Activated CD8-positive, alpha-beta T cell treated with anti-CD3 and anti-CD28 coated beads, Interleukin-2, amount 10 ng/mL, durations not matched to agents 7 days and 5 days (primary cell): ENCODE measurements around the gene SLC28A2. TPM values are rescaled to one million over a fixed set of nuclear protein-coding genes. Genes with fewer than 3 reads are reported as not detected.

ENCODE experiments used
- ATAC-seq: fragments of 150-1000 bp; cut with Tn5 transposase; one replicate; pipeline ENCODE4 v1.10.0; 2021; ENCODE audit warnings: moderate library complexity
- CTCF ChIA-PET: fragments of 350-600 bp; sonication (Branson Sonifier 250); formaldehyde crosslinking; loops from one replicate; lab custom pipeline; 2021; ENCODE audit warnings: antibody characterized with exemption; lab: Charles Lee
- POLR2A ChIA-PET: fragments of 350-600 bp; sonication (Branson Sonifier 250); formaldehyde crosslinking; loops from one replicate; lab custom pipeline; 2021; ENCODE audit warnings: antibody characterized with exemption; lab: Charles Lee
- DNase-seq: peaks from one replicate; pipeline ENCODE4 v3.0.0-alpha.2; 2020
- H3K27ac Mint-ChIP-seq: one replicate; pipeline ENCODE4 v1.8.0; 2021; ENCODE audit warnings: mild to moderate bottlenecking, mixed read lengths
- H3K27me3 Mint-ChIP-seq: one replicate; pipeline ENCODE4 v1.8.0; 2021; ENCODE audit warnings: low read depth, mixed read lengths
- H3K36me3 Mint-ChIP-seq: one replicate; pipeline ENCODE4 v1.8.0; 2021; ENCODE audit warnings: low read depth, mixed read lengths
- H3K4me1 Mint-ChIP-seq: one replicate; pipeline ENCODE4 v1.8.0; 2021; ENCODE audit warnings: low read depth, mixed read lengths
- H3K4me3 Mint-ChIP-seq: one replicate; pipeline ENCODE4 v1.8.0; 2021; ENCODE audit warnings: mild to moderate bottlenecking, mixed read lengths
- H3K9me3 Mint-ChIP-seq: one replicate; pipeline ENCODE4 v1.8.0; 2022; ENCODE audit warnings: mixed read lengths; ENCODE audit not compliant: insufficient read depth
- total RNA-seq, 2 experiments: library from RNA; stranded (reverse); gene quantifications; one replicate each; pipeline ENCODE4 v1.2.3, GENCODE V29; 2021

Gene SLC28A2
- not detected for total RNA-seq

- Mint-ChIP-seq H3K9me3 (peaks cover 10% of the 10 kb centered on the region), H3K27ac (no peak within 1 kb of the TSS), H3K27me3 (no peaks in the 10 kb centered on the region), H3K4me1 (no peaks in the 10 kb centered on the region), H3K4me3 (no peak within 1 kb of the TSS), H3K36me3 (no peaks in the 10 kb centered on the region)
- POLR2A ChIA-PET = no interaction called here
- no peak for ATAC-seq
- CTCF ChIA-PET = no interaction called here
- DNase-seq = no peak
These were observed at the start of gene SLC28A2 for GRCh38 chr15:45251888-45252287. Gene SLC28A2 (plus strand): TSS chr15:45252234. CDS start chr15:45253216, 982 bp downstream.

- ATAC-seq (no peak), DNase-seq (no peak)
- Mint-ChIP-seq H3K4me3 (no peak overlapping the region), H3K9me3 (no peaks in the 10 kb centered on the region), H3K27ac (no peak overlapping the region), H3K4me1 (peaks cover 13% of the 10 kb centered on the region), H3K27me3 (peaks cover 6% of the 10 kb centered on the region), H3K36me3 (peaks cover 3% of the 10 kb centered on the region)
- ChIA-PET POLR2A (interaction anchor here (0.9 kb wide), 1 partner anchor 199 kb away, joined by 4 read pairs; a partner anchor contains a TSS), CTCF (interaction anchor here (0.8 to 13.7 kb wide), 10 partner anchors 13 to 411 kb away, joined by 3 to 191 read pairs (median 10); partner anchors contain the start of gene SHF)
These were observed 48.9 kb upstream of the SLC28A2 start for GRCh38 chr15:45203182-45203581.

GRCh38 chr15:45205192-45205591, 46.8 kb upstream of the SLC28A2 start:
- Mint-ChIP-seq H3K27ac (no peak overlapping the region), H3K4me1 (peaks cover 5% of the 10 kb centered on the region), H3K27me3 (peaks cover 6% of the 10 kb centered on the region), H3K36me3 (no peaks in the 10 kb centered on the region), H3K4me3 (no peak overlapping the region), H3K9me3 (no peaks in the 10 kb centered on the region)
- DNase-seq (peak; percentile 78), ATAC-seq (peak; percentile 28)
- ChIA-PET POLR2A (interaction anchor here (1.2 to 2.2 kb wide), 4 partner anchors 17 to 197 kb away, joined by 3 to 11 read pairs (median 8); partner anchors contain the start of gene SHF), CTCF (interaction anchor here (0.5 to 13.7 kb wide), 35 partner anchors 10 to 915 kb away, joined by 3 to 191 read pairs (median 4); partner anchors contain the start of genes GATM and SHF)

- no peak overlapping the region for H3K4me3 Mint-ChIP-seq
- H3K27me3 Mint-ChIP-seq = peaks cover 13% of the 10 kb centered on the region
- no peak for ATAC-seq
- ChIA-PET POLR2A (interaction anchor here (0.6 kb wide), 1 partner anchor 21 kb away, joined by 4 read pairs; no protein-coding TSS in a partner anchor), CTCF (interaction anchor here (0.7 to 13.7 kb wide), 6 partner anchors 8 to 404 kb away, joined by 3 to 191 read pairs (median 4); no protein-coding TSS in a partner anchor)
- DNase-seq = no peak
- H3K4me1 Mint-ChIP-seq = no peaks in the 10 kb centered on the region
- H3K36me3 Mint-ChIP-seq = no peaks in the 10 kb centered on the region
- H3K27ac Mint-ChIP-seq = no peak overlapping the region
- no peaks in the 10 kb centered on the region for H3K9me3 Mint-ChIP-seq
These were observed 39.5 kb upstream of the SLC28A2 start for GRCh38 chr15:45212493-45212892.

GRCh38 chr15:45221053-45221599, 30.9 kb upstream of the SLC28A2 start:
- Mint-ChIP-seq H3K36me3 (no peaks in the 10 kb centered on the region), H3K9me3 (no peaks in the 10 kb centered on the region), H3K27ac (no peak overlapping the region), H3K4me3 (no peak overlapping the region), H3K27me3 (peaks cover 27% of the 10 kb centered on the region), H3K4me1 (no peaks in the 10 kb centered on the region)
- POLR2A ChIA-PET = no interaction called here
- DNase-seq = no peak
- no peak for ATAC-seq
- CTCF ChIA-PET = interaction anchor here (0.9 to 2.4 kb wide), 2 partner anchors 16 to 17 kb away, joined by 3 to 7 read pairs; no protein-coding TSS in a partner anchor

- H3K27me3 Mint-ChIP-seq = peaks cover 27% of the 10 kb centered on the region
- H3K4me1 Mint-ChIP-seq = no peaks in the 10 kb centered on the region
- no peaks in the 10 kb centered on the region for H3K36me3 Mint-ChIP-seq
- no peak overlapping the region for H3K4me3 Mint-ChIP-seq
- DNase-seq (no peak), ATAC-seq (no peak)
- no peak overlapping the region for H3K27ac Mint-ChIP-seq
- POLR2A ChIA-PET = no interaction called here
- CTCF ChIA-PET = interaction anchor here (2.4 kb wide), 1 partner anchor 17 kb away, joined by 7 read pairs; no protein-coding TSS in a partner anchor
- H3K9me3 Mint-ChIP-seq = no peaks in the 10 kb centered on the region
These were observed 30.1 kb upstream of the SLC28A2 start for GRCh38 chr15:45221967-45222366.

- Mint-ChIP-seq H3K4me1 (no peaks in the 10 kb centered on the region), H3K36me3 (no peaks in the 10 kb centered on the region), H3K27me3 (peaks cover 25% of the 10 kb centered on the region), H3K27ac (no peak overlapping the region), H3K4me3 (no peak overlapping the region), H3K9me3 (no peaks in the 10 kb centered on the region)
- POLR2A ChIA-PET = no interaction called here
- DNase-seq (no peak), ATAC-seq (no peak)
- CTCF ChIA-PET = interaction anchor here (0.9 to 1.0 kb wide), 3 partner anchors 17 to 54 kb away, joined by 3 read pairs; no protein-coding TSS in a partner anchor
These were observed 27.3 kb upstream of the SLC28A2 start for GRCh38 chr15:45224621-45225217.

- DNase-seq (no peak), ATAC-seq (no peak)
- Mint-ChIP-seq H3K27me3 (peaks cover 25% of the 10 kb centered on the region), H3K36me3 (no peaks in the 10 kb centered on the region), H3K27ac (no peak overlapping the region), H3K4me3 (no peak overlapping the region), H3K4me1 (no peaks in the 10 kb centered on the region), H3K9me3 (no peaks in the 10 kb centered on the region)
- POLR2A ChIA-PET = no interaction called here
- CTCF ChIA-PET = interaction anchor here (0.9 to 1.0 kb wide), 3 partner anchors 16 to 53 kb away, joined by 3 read pairs; no protein-coding TSS in a partner anchor
These were observed 26.3 kb upstream of the SLC28A2 start for GRCh38 chr15:45225506-45226273.

- ATAC-seq (no peak), DNase-seq (no peak)
- Mint-ChIP-seq H3K27me3 (no peaks in the 10 kb centered on the region), H3K27ac (no peak overlapping the region), H3K36me3 (no peaks in the 10 kb centered on the region), H3K4me3 (no peak overlapping the region), H3K9me3 (peaks cover 5% of the 10 kb centered on the region), H3K4me1 (no peaks in the 10 kb centered on the region)
- CTCF ChIA-PET = interaction anchor here (1.0 kb wide), 1 partner anchor 65 kb away, joined by 3 read pairs; no protein-coding TSS in a partner anchor
- POLR2A ChIA-PET = no interaction called here
These were observed 23.1 kb upstream of the SLC28A2 start for GRCh38 chr15:45228931-45229330.

- Mint-ChIP-seq H3K27ac (no peak overlapping the region), H3K27me3 (no peaks in the 10 kb centered on the region), H3K4me3 (no peak overlapping the region), H3K4me1 (no peaks in the 10 kb centered on the region), H3K36me3 (no peaks in the 10 kb centered on the region), H3K9me3 (peaks cover 7% of the 10 kb centered on the region)
- ATAC-seq = no peak
- no peak for DNase-seq
- POLR2A ChIA-PET = no interaction called here
- CTCF ChIA-PET = interaction anchor here (1.2 kb wide), 1 partner anchor 24 kb away, joined by 3 read pairs; no protein-coding TSS in a partner anchor
These were observed 21.6 kb upstream of the SLC28A2 start for GRCh38 chr15:45230245-45230965.

GRCh38 chr15:45231132-45231531, 20.9 kb upstream of the SLC28A2 start:
- Mint-ChIP-seq H3K27me3 (no peaks in the 10 kb centered on the region), H3K9me3 (peaks cover 12% of the 10 kb centered on the region), H3K27ac (no peak overlapping the region), H3K4me3 (no peak overlapping the region), H3K4me1 (no peaks in the 10 kb centered on the region), H3K36me3 (no peaks in the 10 kb centered on the region)
- CTCF ChIA-PET = no interaction called here
- ATAC-seq (no peak), DNase-seq (no peak)
- POLR2A ChIA-PET = no interaction called here
